Naive thymus-derived CD4-positive, alpha-beta T cell (primary cell): ENCODE measurements around the gene KCNMB2. TPM values are rescaled to one million over a fixed set of nuclear protein-coding genes. Genes with fewer than 3 reads are reported as not detected.

ENCODE experiments used
- ATAC-seq: fragments of 150-1000 bp; cut with Tn5 transposase; 2 replicates; pipeline ENCODE4 v1.10.0; 2021; ENCODE audit warnings: mild to moderate bottlenecking, moderate library complexity
- CTCF ChIA-PET: fragments of 350-600 bp; sonication (Branson Sonifier 250); formaldehyde crosslinking; loops from one replicate; lab custom pipeline; 2021; ENCODE audit warnings: antibody characterized with exemption; lab: Charles Lee
- POLR2A ChIA-PET: fragments of 350-600 bp; sonication (Branson Sonifier 250); formaldehyde crosslinking; loops from one replicate; lab custom pipeline; 2021; ENCODE audit warnings: antibody characterized with exemption, inconsistent platforms; lab: Charles Lee
- DNase-seq, 9 donors: peaks; one replicate each; pipeline versions ENCODE4 v3.0.0 to v3.0.0-alpha.2; 2020 to 2022; ENCODE audit warnings: mixed read lengths in 1 of 9
- H3K27ac ChIP-seq: one replicate; pipeline ENCODE4 v1.7.0; 2013; ENCODE audit warnings: mild to moderate bottlenecking, low read depth, low read length, moderate library complexity
- H3K27me3 ChIP-seq, 2 donors: one replicate each; pipeline ENCODE4 v1.7.0; 2013; ENCODE audit warnings: low read length in 2 of 2, mild to moderate bottlenecking in 2 of 2, moderate library complexity in 2 of 2; ENCODE audit not compliant: control insufficient read depth in 2 of 2, insufficient read depth in 2 of 2
- H3K36me3 ChIP-seq, 3 experiments: 1 replicate in 2 of 3; 2 replicates in 1 of 3; pipeline ENCODE4 v1.7.0; 2013; ENCODE audit warnings: low read length in 3 of 3, mild to moderate bottlenecking in 3 of 3, moderate library complexity in 1 of 3; ENCODE audit not compliant: insufficient read depth in 3 of 3, control insufficient read depth in 2 of 3
- H3K4me1 ChIP-seq, 2 donors: one replicate each; pipeline ENCODE4 v1.7.0; 2013; ENCODE audit warnings: low read length in 2 of 2, mild to moderate bottlenecking in 2 of 2, moderate library complexity in 1 of 2; ENCODE audit not compliant: control insufficient read depth in 2 of 2, insufficient read depth in 2 of 2
- H3K4me3 ChIP-seq: 2 replicates; pipeline ENCODE4 v1.7.0; 2013; ENCODE audit warnings: mild to moderate bottlenecking, low read length
- H3K9me3 ChIP-seq, 3 experiments: 1 replicate in 2 of 3; 2 replicates in 1 of 3; pipeline ENCODE4 v1.7.0; 2013; ENCODE audit warnings: low read length in 3 of 3; ENCODE audit not compliant: control insufficient read depth in 2 of 3
- H3K27ac Mint-ChIP-seq, 9 donors: one replicate each; pipeline ENCODE4 v1.8.0; 2020 to 2022; ENCODE audit warnings: mixed read lengths in 9 of 9, mild to moderate bottlenecking in 8 of 9, moderate library complexity in 5 of 9, inconsistent platforms in 2 of 9
- H3K27me3 Mint-ChIP-seq, 5 donors: one replicate each; pipeline ENCODE4 v1.8.0; 2021 to 2022; ENCODE audit warnings: mixed read lengths in 5 of 5, mild to moderate bottlenecking in 1 of 5
- H3K36me3 Mint-ChIP-seq, 5 donors: one replicate each; pipeline ENCODE4 v1.8.0; 2020 to 2022; ENCODE audit warnings: mixed read lengths in 5 of 5, mild to moderate bottlenecking in 3 of 5, inconsistent platforms in 1 of 5
- H3K4me1 Mint-ChIP-seq, 7 donors: one replicate each; pipeline ENCODE4 v1.8.0; 2020 to 2022; ENCODE audit warnings: mixed read lengths in 7 of 7, mild to moderate bottlenecking in 3 of 7, inconsistent platforms in 1 of 7
- H3K4me3 Mint-ChIP-seq, 10 donors: one replicate each; pipeline ENCODE4 v1.8.0; 2020 to 2022; ENCODE audit warnings: mild to moderate bottlenecking in 10 of 10, mixed read lengths in 10 of 10, moderate library complexity in 6 of 10, inconsistent platforms in 2 of 10
- H3K9me3 Mint-ChIP-seq, 11 donors: one replicate each; pipeline ENCODE4 v1.8.0; 2020 to 2022; ENCODE audit warnings: mixed read lengths in 11 of 11, mild to moderate bottlenecking in 4 of 11, inconsistent platforms in 1 of 11, moderate library complexity in 1 of 11
- intact Hi-C, 2 donors: fragments of 100-400 bp; cut with micrococcal nuclease; formaldehyde crosslinking; loops; one replicate each; pipeline ENCODE4 v1.15.1; 2023
- polyA plus RNA-seq, 2 donors: library from polyadenylated mRNA; unstranded; fragments of 300-500 nt; fragmentation: Illumina TruSeq; gene quantifications; one replicate each; pipeline ENCODE4 v1.2.3, GENCODE V29; 2021
- total RNA-seq, 6 experiments: library from RNA in 5 of 6; stranded (reverse) in 5 of 6; gene quantifications; 1 replicate in 5 of 6; 2 replicates in 1 of 6; pipeline ENCODE4 v1.2.3 and lab custom pipeline; 2021 to 2026

Gene KCNMB2
- total and polyA plus RNA-seq, 7 experiments from 2014 or later = not detected

- Histone ChIP-seq H3K4me3 (no peak overlapping the region), H3K27me3 (no peaks in the 10 kb centered on the region), H3K9me3 (no peaks in the 10 kb centered on the region), H3K4me1 (no peaks in the 10 kb centered on the region), H3K27ac (no peak overlapping the region), H3K36me3 (no peaks in the 10 kb centered on the region)
- Mint-ChIP-seq H3K9me3 (peaks cover 0 to 8% (median 0%) of the 10 kb centered on the region in 11 donors), H3K36me3 (no peaks in the 10 kb centered on the region), H3K27me3 (no peaks in the 10 kb centered on the region), H3K4me1 (no peaks in the 10 kb centered on the region), H3K27ac (peak overlapping the region in 1 of 9 donors; percentile 12), H3K4me3 (no peak overlapping the region)
- DNase-seq = no peak
- ChIA-PET POLR2A (no interaction called here), CTCF (no interaction called here)
- no peak for ATAC-seq
- intact Hi-C loops = no loop called here
These were observed 266.9 kb downstream of the KCNMB2 start for GRCh38 chr3:178802993-178803693.

- no peaks in the 10 kb centered on the region for H3K27me3 ChIP-seq
- H3K4me1 ChIP-seq = no peaks in the 10 kb centered on the region
- no peak overlapping the region for H3K4me3 ChIP-seq
- no peaks in the 10 kb centered on the region for H3K9me3 ChIP-seq
- H3K9me3 Mint-ChIP-seq = peaks cover 0 to 5% (median 0%) of the 10 kb centered on the region in 11 donors
- POLR2A ChIA-PET = no interaction called here
- ATAC-seq (no peak), DNase-seq (no peak)
- no peaks in the 10 kb centered on the region for H3K4me1 Mint-ChIP-seq
- no peak overlapping the region for H3K27ac Mint-ChIP-seq
- no peaks in the 10 kb centered on the region for H3K36me3 ChIP-seq
- CTCF ChIA-PET = no interaction called here
- no peaks in the 10 kb centered on the region for H3K36me3 Mint-ChIP-seq
- intact Hi-C loops = no loop called here
- H3K4me3 Mint-ChIP-seq = no peak overlapping the region
- no peak overlapping the region for H3K27ac ChIP-seq
- H3K27me3 Mint-ChIP-seq = no peaks in the 10 kb centered on the region
These were observed 268.4 kb downstream of the KCNMB2 start for GRCh38 chr3:178804606-178805005.

DNA sequence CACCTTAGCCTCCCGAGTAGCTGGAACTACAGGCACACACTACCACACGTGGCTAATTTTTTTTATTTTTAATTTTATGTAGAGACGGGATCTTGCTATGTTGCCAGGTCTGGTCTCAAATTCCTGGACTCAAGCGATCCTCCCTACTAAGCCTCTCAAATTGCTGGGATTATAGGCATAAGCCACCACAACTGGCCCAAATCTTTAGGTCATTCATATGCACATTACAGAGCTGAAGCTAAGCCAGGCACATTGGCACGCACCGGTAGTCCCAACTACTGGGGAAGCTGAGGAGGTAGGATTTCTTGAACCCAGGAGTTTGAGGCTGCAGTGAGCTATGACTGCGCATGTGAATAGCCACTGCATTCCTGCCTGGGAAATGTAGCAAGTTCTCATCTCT lies 269.5 kb downstream of the KCNMB2 start:
- Histone ChIP-seq H3K4me1 (no peaks in the 10 kb centered on the region), H3K36me3 (no peaks in the 10 kb centered on the region), H3K9me3 (no peaks in the 10 kb centered on the region), H3K4me3 (no peak overlapping the region), H3K27ac (no peak overlapping the region), H3K27me3 (no peaks in the 10 kb centered on the region)
- ChIA-PET POLR2A (no interaction called here), CTCF (no interaction called here)
- no peak overlapping the region for H3K4me3 Mint-ChIP-seq
- intact Hi-C loops = no loop called here
- no peaks in the 10 kb centered on the region for H3K9me3 Mint-ChIP-seq
- no peaks in the 10 kb centered on the region for H3K4me1 Mint-ChIP-seq
- no peak overlapping the region for H3K27ac Mint-ChIP-seq
- no peaks in the 10 kb centered on the region for H3K27me3 Mint-ChIP-seq
- no peak for DNase-seq
- no peaks in the 10 kb centered on the region for H3K36me3 Mint-ChIP-seq
- ATAC-seq = no peak

GRCh38 chr3:178806651-178807050 lies 270.4 kb downstream of the KCNMB2 start:
- Histone ChIP-seq H3K4me3 (no peak overlapping the region), H3K4me1 (no peaks in the 10 kb centered on the region), H3K9me3 (no peaks in the 10 kb centered on the region), H3K27me3 (no peaks in the 10 kb centered on the region), H3K27ac (no peak overlapping the region), H3K36me3 (no peaks in the 10 kb centered on the region)
- Mint-ChIP-seq H3K4me3 (no peak overlapping the region), H3K4me1 (no peaks in the 10 kb centered on the region), H3K9me3 (no peaks in the 10 kb centered on the region), H3K27me3 (no peaks in the 10 kb centered on the region), H3K36me3 (no peaks in the 10 kb centered on the region), H3K27ac (no peak overlapping the region)
- DNase-seq (no peak), ATAC-seq (no peak)
- intact Hi-C loops = no loop called here
- ChIA-PET CTCF (no interaction called here), POLR2A (no interaction called here)

DNA sequence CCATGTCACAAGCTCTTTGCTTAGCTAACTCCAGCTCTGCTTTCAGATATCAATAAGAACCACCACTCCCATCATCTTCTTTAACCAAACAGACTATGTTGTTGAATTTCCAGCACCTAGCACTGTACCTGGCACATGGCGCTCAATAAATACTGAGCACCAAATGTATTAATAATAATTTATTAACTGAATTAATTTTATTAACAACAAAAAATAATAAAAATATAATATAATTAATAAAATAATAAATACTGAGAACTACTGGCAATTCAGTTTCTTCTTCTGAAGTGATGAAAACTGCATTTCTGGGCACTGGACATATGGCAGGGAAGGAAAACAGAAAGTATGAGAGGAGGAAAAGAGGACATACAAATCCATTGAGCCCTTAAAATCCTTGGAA lies 271.5 kb downstream of the KCNMB2 start:
- ATAC-seq = no peak
- CTCF ChIA-PET = no interaction called here
- no peaks in the 10 kb centered on the region for H3K4me1 Mint-ChIP-seq
- POLR2A ChIA-PET = no interaction called here
- no peak overlapping the region for H3K27ac Mint-ChIP-seq
- intact Hi-C loops = no loop called here
- H3K36me3 Mint-ChIP-seq = no peaks in the 10 kb centered on the region
- no peaks in the 10 kb centered on the region for H3K4me1 ChIP-seq
- H3K27me3 ChIP-seq = no peaks in the 10 kb centered on the region
- H3K4me3 Mint-ChIP-seq = no peak overlapping the region
- H3K4me3 ChIP-seq = no peak overlapping the region
- H3K27me3 Mint-ChIP-seq = peaks cover 0 to 3% (median 0%) of the 10 kb centered on the region in 5 donors
- no peaks in the 10 kb centered on the region for H3K9me3 Mint-ChIP-seq
- DNase-seq = no peak
- H3K36me3 ChIP-seq = no peaks in the 10 kb centered on the region
- H3K27ac ChIP-seq = no peak overlapping the region
- no peaks in the 10 kb centered on the region for H3K9me3 ChIP-seq

DNA sequence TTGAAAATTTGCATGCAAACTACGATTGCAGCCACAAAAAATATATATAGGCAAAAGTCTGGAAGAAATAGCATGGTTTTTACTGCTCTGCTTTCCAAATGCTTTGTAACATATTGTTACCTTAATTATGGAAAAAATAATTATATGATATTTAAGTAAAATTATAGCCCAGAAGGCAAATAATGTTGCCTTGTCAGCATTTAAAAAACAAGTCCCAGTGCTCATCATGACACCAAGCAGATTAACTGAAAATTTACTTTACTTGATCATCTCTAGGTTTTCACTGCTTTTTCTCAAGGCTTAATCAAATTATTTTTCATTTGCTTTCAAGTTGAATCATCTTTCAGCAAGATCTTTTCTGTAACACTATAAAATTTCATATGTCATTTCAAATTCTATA lies 272.5 kb downstream of the KCNMB2 start:
- Histone ChIP-seq H3K4me3 (no peak overlapping the region), H3K27ac (no peak overlapping the region), H3K9me3 (no peaks in the 10 kb centered on the region), H3K27me3 (no peaks in the 10 kb centered on the region), H3K4me1 (no peaks in the 10 kb centered on the region), H3K36me3 (no peaks in the 10 kb centered on the region)
- Mint-ChIP-seq H3K4me3 (no peak overlapping the region), H3K9me3 (peaks cover 0 to under 1% (median 0%) of the 10 kb centered on the region in 11 donors), H3K36me3 (no peaks in the 10 kb centered on the region), H3K4me1 (no peaks in the 10 kb centered on the region), H3K27me3 (peaks cover 0 to 3% (median 0%) of the 10 kb centered on the region in 5 donors), H3K27ac (no peak overlapping the region)
- ChIA-PET CTCF (no interaction called here), POLR2A (no interaction called here)
- DNase-seq = no peak
- ATAC-seq = no peak
- intact Hi-C loops = no loop called here

- Mint-ChIP-seq H3K27me3 (peaks cover 0 to 3% (median 0%) of the 10 kb centered on the region in 5 donors), H3K4me3 (no peak overlapping the region), H3K4me1 (no peaks in the 10 kb centered on the region), H3K36me3 (no peaks in the 10 kb centered on the region), H3K27ac (no peak overlapping the region), H3K9me3 (peaks cover 0 to 5% (median 0%) of the 10 kb centered on the region in 11 donors)
- DNase-seq (no peak), ATAC-seq (no peak)
- no peaks in the 10 kb centered on the region for H3K27me3 ChIP-seq
- ChIA-PET CTCF (no interaction called here), POLR2A (no interaction called here)
- intact Hi-C loops = no loop called here
- H3K9me3 ChIP-seq = no peaks in the 10 kb centered on the region
- H3K4me3 ChIP-seq = no peak overlapping the region
- H3K4me1 ChIP-seq = no peaks in the 10 kb centered on the region
- H3K27ac ChIP-seq = no peak overlapping the region
- no peaks in the 10 kb centered on the region for H3K36me3 ChIP-seq
These were observed 273.9 kb downstream of the KCNMB2 start for GRCh38 chr3:178810181-178810580.
